ENCODE data around the gene PPARD. TPM values are rescaled to one million over a fixed set of nuclear protein-coding genes. Genes with fewer than 3 reads are reported as not detected.
A peak's percentile ranks its signal among the peaks of the same experiment; 100 is the strongest.
"Not testable (repeated sequence)": the region's sequence is repeated elsewhere in the genome, so short reads cannot be mapped to it uniquely, and the experiment has no call there.

PPARD gene
- total RNA-seq, 3 donors from 2014 or later (not counting 1 experiment from before 2014, with no cell fraction given) = 14.4 to 20.4 (median 18.8) TPM

GRCh38 chr6:35328108-35328723, 14.1 kb upstream of the PPARD start:
- Mint-ChIP-seq H3K27me3 (ENCODE audit: low read depth in 2 of 2) (no peaks in the 10 kb centered on the region), H3K4me3 (no peak overlapping the region), H3K36me3 (peaks cover 4% of the 10 kb centered on the region), H3K4me1 (peaks cover 11% of the 10 kb centered on the region in 2 donors), H3K27ac (peak overlapping the region; percentile 25 to 82), H3K9me3 (peaks cover 0 to 3% of the 10 kb centered on the region in 2 donors)
- Histone ChIP-seq H3K36me3 (ENCODE audit: control insufficient read depth, insufficient read depth, low read length) (peaks cover 9% of the 10 kb centered on the region), H3K4me1 (ENCODE audit: control insufficient read depth, insufficient read depth, low read length) (peaks cover 16% of the 10 kb centered on the region), H3K9me3 (ENCODE audit: control insufficient read depth, insufficient read depth, low read length) (no peaks in the 10 kb centered on the region), H3K27ac (ENCODE audit: low read length) (no peak overlapping the region), H3K27me3 (ENCODE audit: control insufficient read depth, insufficient read depth, low read length) (no peaks in the 10 kb centered on the region), H3K4me3 (ENCODE audit: low read length) (no peak overlapping the region)
- peak in 1 of 2 donors; percentile 26 for DNase-seq
- no peak for TF ChIP-seq CTCF (IDR thresholded peaks at IDR 0.05)
- intact Hi-C loops (cut with micrococcal nuclease) = no loop called here
- ATAC-seq = no peak
- no CpG with 5 or more reads among the region's 1 CpG for WGBS (ENCODE audit: insufficient coverage)

DNA sequence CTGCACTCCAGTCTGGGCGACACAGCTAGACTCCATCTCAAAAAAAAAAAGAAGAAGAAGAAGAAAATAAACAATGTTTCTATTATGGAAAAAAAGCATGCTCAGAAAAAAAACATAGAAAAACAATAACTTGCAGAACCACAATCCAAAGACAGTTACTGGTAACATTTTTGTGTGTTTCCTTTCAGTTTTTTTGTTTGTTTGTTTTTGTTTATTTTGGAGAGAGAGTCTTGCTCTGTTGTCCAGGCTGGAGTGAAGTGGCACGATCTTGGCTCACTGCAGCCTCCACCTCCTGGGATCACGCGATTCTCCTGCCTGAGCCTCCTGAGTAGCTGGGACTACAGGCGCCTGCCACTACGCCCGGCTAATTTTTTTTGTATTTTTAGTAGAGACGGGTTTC, 13.4 kb upstream of the PPARD start:
- intact Hi-C loops (cut with micrococcal nuclease); H3K4me3 Mint-ChIP-seq; ATAC-seq; H3K27me3 ChIP-seq (ENCODE audit: control insufficient read depth, insufficient read depth, low read length); H3K4me3 ChIP-seq (ENCODE audit: low read length); H3K9me3 ChIP-seq (ENCODE audit: control insufficient read depth, insufficient read depth, low read length); DNase-seq; H3K27ac Mint-ChIP-seq; H3K36me3 ChIP-seq (ENCODE audit: control insufficient read depth, insufficient read depth, low read length); H3K9me3 Mint-ChIP-seq; H3K27me3 Mint-ChIP-seq (ENCODE audit: low read depth in 2 of 2); H3K36me3 Mint-ChIP-seq; H3K27ac ChIP-seq (ENCODE audit: low read length): not testable (repeated sequence)
- H3K4me1 ChIP-seq (ENCODE audit: control insufficient read depth, insufficient read depth, low read length) = peaks cover 16% of the 10 kb centered on the region
- 97% methylated on average over 7 of the region's 8 CpGs for WGBS (ENCODE audit: insufficient coverage)
- H3K4me1 Mint-ChIP-seq = peaks cover 11% of the 10 kb centered on the region in 2 donors

- TF ChIP-seq CTCF (IDR thresholded peaks at IDR 0.05) = no peak
- H3K36me3 Mint-ChIP-seq = peaks cover 10% of the 10 kb centered on the region
- H3K9me3 Mint-ChIP-seq = peaks cover 1 to 9% of the 10 kb centered on the region in 2 donors
- no peak overlapping the region for H3K27ac Mint-ChIP-seq
- intact Hi-C loops (cut with micrococcal nuclease) = no loop called here
- peaks cover 16% of the 10 kb centered on the region for H3K4me1 ChIP-seq (ENCODE audit: control insufficient read depth, insufficient read depth, low read length)
- no peaks in the 10 kb centered on the region for H3K36me3 ChIP-seq (ENCODE audit: control insufficient read depth, insufficient read depth, low read length)
- H3K27ac ChIP-seq (ENCODE audit: low read length) = no peak overlapping the region
- DNase-seq (no peak), ATAC-seq (no peak)
- peaks cover 11% of the 10 kb centered on the region in 2 donors for H3K4me1 Mint-ChIP-seq
- no peaks in the 10 kb centered on the region for H3K9me3 ChIP-seq (ENCODE audit: control insufficient read depth, insufficient read depth, low read length)
- H3K4me3 Mint-ChIP-seq = no peak overlapping the region
- H3K4me3 ChIP-seq (ENCODE audit: low read length) = no peak overlapping the region
- WGBS (ENCODE audit: insufficient coverage) = over 99% methylated on average over 6 of the region's 9 CpGs
- no peaks in the 10 kb centered on the region for H3K27me3 ChIP-seq (ENCODE audit: control insufficient read depth, insufficient read depth, low read length)
- H3K27me3 Mint-ChIP-seq (ENCODE audit: low read depth in 2 of 2) = no peaks in the 10 kb centered on the region
These were observed 11.7 kb upstream of the PPARD start for GRCh38 chr6:35330541-35331119.

GRCh38 chr6:35332074-35332887, 10.1 kb upstream of the PPARD start:
- H3K27me3 ChIP-seq (ENCODE audit: control insufficient read depth, insufficient read depth, low read length); H3K27ac Mint-ChIP-seq; intact Hi-C loops (cut with micrococcal nuclease); H3K9me3 ChIP-seq (ENCODE audit: control insufficient read depth, insufficient read depth, low read length); H3K9me3 Mint-ChIP-seq; H3K27me3 Mint-ChIP-seq (ENCODE audit: low read depth in 2 of 2); H3K36me3 ChIP-seq (ENCODE audit: control insufficient read depth, insufficient read depth, low read length); H3K4me3 ChIP-seq (ENCODE audit: low read length); H3K4me3 Mint-ChIP-seq; H3K36me3 Mint-ChIP-seq; H3K27ac ChIP-seq (ENCODE audit: low read length): not testable (repeated sequence)
- DNase-seq (peak in 1 of 2 donors; percentile 90), ATAC-seq (peak in 1 of 3 donors; percentile 22)
- 82% methylated on average over 9 of the region's 9 CpGs for WGBS (ENCODE audit: insufficient coverage)
- H3K4me1 Mint-ChIP-seq = peaks cover 11 to 12% of the 10 kb centered on the region in 2 donors
- peaks cover 12% of the 10 kb centered on the region for H3K4me1 ChIP-seq (ENCODE audit: control insufficient read depth, insufficient read depth, low read length)
